HG03439 (cell line): Measurements from ENCODE around the gene OR52E1.
"Not testable (repeated sequence)": the region's sequence is repeated elsewhere in the genome, so short reads cannot be mapped to it uniquely, and the experiment has no call there.

Experiments used
- ATAC-seq: cut with Tn5 transposase; IDR thresholded peaks from one replicate; pipeline ENCODE4 v1.9.1; 2021; ENCODE audit warnings: mild to moderate bottlenecking, moderate library complexity; ENCODE audit not compliant: unreplicated experiment

Gene OR52E1

GRCh38 chr11:5069272-5069671, at the start of gene OR52E1:
TSS of gene OR52E1 (plus strand) at chr11:5069572.
- ATAC-seq = no peak

- ATAC-seq = no peak
Observed at GRCh38 chr11:5021996-5022395, 47.4 kb upstream of the OR52E1 start.

GRCh38 chr11:5036669-5037068, 32.7 kb upstream of the OR52E1 start:
- ATAC-seq = no peak

- no peak for ATAC-seq
Observed at GRCh38 chr11:5037926-5038325, 31.4 kb upstream of the OR52E1 start.

GRCh38 chr11:5038341-5038740, 31.0 kb upstream of the OR52E1 start:
- no peak for ATAC-seq

- ATAC-seq = no peak
Observed at GRCh38 chr11:5040876-5041275, 28.5 kb upstream of the OR52E1 start.

- ATAC-seq = no peak
Observed at GRCh38 chr11:5042091-5042490, 27.3 kb upstream of the OR52E1 start.

GRCh38 chr11:5043380-5043779, 26.0 kb upstream of the OR52E1 start:
- ATAC-seq = no peak

GRCh38 chr11:5046226-5046625, 23.1 kb upstream of the OR52E1 start, which contains the start of gene OR52J3:
TSS of gene OR52J3 (plus strand) at chr11:5046526. CDS start at chr11:5046526, 0 bp downstream.
- no peak for ATAC-seq

- no peak for ATAC-seq
Observed at GRCh38 chr11:5046754-5047330, 22.5 kb upstream of the OR52E1 start.

GRCh38 chr11:5058679-5059078, 10.7 kb upstream of the OR52E1 start:
- ATAC-seq = not testable (repeated sequence)

GRCh38 chr11:5059391-5059790, 10.0 kb upstream of the OR52E1 start, which contains the start of gene OR52E2:
TSS of gene OR52E2 (minus strand) at chr11:5059627. CDS start at chr11:5059627, 0 bp downstream.
- ATAC-seq = no peak

- ATAC-seq = no peak
Observed at GRCh38 chr11:5065027-5065426, 4.3 kb upstream of the OR52E1 start.

GRCh38 chr11:5071799-5072198, 2.4 kb downstream of the OR52E1 start:
- no peak for ATAC-seq

GRCh38 chr11:5081405-5081804, 12.0 kb downstream of the OR52E1 start:
- no peak for ATAC-seq

GRCh38 chr11:5083602-5084001, 14.2 kb downstream of the OR52E1 start:
- no peak for ATAC-seq

GRCh38 chr11:5088556-5088955, 19.2 kb downstream of the OR52E1 start:
- no peak for ATAC-seq

GRCh38 chr11:5090668-5091067, 21.3 kb downstream of the OR52E1 start:
- ATAC-seq = no peak

- ATAC-seq = no peak
Observed at GRCh38 chr11:5092821-5093585, 23.6 kb downstream of the OR52E1 start.

GRCh38 chr11:5096011-5096410, 26.6 kb downstream of the OR52E1 start:
- no peak for ATAC-seq

GRCh38 chr11:5102246-5102645, 32.9 kb downstream of the OR52E1 start:
- ATAC-seq = no peak

- no peak for ATAC-seq
Observed at GRCh38 chr11:5103066-5103465, 33.7 kb downstream of the OR52E1 start.
